ENCODE data around the gene PTGIR.

The PTGIR gene

DNA sequence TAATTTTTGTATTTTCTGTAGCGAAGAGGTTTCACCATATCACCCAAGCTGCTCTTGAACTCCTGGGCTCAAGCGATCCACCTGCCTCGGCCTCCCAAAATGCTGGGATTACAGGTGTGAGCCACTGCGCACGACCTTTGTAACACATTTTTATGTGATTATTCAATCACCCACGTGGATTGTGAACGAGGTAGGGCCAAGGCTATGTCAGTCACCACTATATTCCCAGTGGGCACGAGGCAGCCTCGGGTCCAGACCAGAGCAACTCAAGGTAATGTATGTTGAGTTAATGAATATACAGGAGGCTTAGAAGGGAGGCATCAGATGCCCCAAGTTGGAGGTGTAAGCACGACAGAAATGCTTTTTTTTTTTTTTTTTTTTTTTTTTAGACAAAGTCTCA lies 8.9 kb downstream of the PTGIR start:
- no peak for FAIRE-seq
- TF ChIP-seq, protein P1, sequence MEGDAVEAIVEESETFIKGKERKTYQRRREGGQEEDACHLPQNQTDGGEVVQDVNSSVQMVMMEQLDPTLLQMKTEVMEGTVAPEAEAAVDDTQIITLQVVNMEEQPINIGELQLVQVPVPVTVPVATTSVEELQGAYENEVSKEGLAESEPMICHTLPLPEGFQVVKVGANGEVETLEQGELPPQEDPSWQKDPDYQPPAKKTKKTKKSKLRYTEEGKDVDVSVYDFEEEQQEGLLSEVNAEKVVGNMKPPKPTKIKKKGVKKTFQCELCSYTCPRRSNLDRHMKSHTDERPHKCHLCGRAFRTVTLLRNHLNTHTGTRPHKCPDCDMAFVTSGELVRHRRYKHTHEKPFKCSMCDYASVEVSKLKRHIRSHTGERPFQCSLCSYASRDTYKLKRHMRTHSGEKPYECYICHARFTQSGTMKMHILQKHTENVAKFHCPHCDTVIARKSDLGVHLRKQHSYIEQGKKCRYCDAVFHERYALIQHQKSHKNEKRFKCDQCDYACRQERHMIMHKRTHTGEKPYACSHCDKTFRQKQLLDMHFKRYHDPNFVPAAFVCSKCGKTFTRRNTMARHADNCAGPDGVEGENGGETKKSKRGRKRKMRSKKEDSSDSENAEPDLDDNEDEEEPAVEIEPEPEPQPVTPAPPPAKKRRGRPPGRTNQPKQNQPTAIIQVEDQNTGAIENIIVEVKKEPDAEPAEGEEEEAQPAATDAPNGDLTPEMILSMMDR (IDR thresholded peaks at IDR 0.05; ENCODE audit: insufficient read depth, missing control alignments): no peak

DNA sequence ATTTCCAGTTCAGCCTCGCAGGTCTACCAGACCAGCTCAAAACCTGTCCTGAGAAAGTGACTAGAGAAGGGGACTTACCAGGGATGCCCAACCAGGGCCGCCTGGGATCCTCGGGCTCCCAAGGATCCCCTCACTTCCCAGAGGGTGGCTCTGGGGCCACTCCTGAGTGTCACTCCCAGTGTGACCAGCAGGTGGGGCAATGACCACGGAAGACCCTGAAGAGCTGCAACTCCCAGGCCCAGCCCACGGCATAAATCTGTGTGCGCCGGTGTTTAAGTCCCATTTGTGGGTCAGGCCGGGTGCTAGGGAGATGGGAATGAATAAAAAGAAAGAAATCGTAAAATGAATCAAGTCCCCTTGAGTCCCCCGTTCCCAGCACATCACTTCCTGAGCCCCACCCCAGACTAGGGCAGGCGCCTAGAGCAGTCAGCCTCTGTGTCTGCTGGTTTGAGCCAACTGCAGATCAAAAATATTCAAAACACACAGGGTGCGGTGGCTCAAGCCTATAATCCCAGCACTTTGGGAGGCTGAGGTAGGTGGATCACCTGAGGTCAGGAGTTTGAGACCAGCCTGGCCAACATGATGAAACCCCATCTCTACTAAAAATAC lies 10.7 kb downstream of the PTGIR start:
- no peak for FAIRE-seq
- TF ChIP-seq, protein P1 (IDR thresholded peaks at IDR 0.05; ENCODE audit: insufficient read depth, missing control alignments): peak; percentile 86
- DNase-seq (ENCODE audit: insufficient read length, low spot score): peak; percentile 91

More for the DNA sequence above, 8.9 kb downstream of the PTGIR start:
- no peak for DNase-seq (ENCODE audit: insufficient read length, low spot score)

DNA sequence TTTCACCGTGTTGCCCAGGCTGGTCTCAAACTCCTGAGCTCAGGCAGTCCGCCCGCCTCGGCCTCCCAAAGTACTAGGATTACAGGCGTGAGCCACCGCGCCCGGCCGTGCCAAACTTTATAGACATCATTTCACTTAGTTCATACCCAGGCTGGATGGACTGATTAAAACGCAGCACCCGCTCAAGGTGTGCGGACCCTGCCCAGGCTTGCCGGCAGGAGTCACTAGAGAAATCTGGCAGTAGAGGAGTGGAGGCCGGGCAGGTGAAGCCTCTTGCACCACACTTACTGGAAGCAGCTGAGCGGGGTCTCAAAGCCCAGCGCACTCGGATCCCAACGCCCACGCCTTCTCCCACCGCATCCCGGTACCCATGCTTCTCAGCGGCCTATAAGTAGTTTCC lies 11.4 kb downstream of the PTGIR start:
- DNase-seq (ENCODE audit: insufficient read length, low spot score): no peak
- FAIRE-seq: no peak
- TF ChIP-seq, protein P1 (IDR thresholded peaks at IDR 0.05; ENCODE audit: insufficient read depth, missing control alignments): no peak

DNA sequence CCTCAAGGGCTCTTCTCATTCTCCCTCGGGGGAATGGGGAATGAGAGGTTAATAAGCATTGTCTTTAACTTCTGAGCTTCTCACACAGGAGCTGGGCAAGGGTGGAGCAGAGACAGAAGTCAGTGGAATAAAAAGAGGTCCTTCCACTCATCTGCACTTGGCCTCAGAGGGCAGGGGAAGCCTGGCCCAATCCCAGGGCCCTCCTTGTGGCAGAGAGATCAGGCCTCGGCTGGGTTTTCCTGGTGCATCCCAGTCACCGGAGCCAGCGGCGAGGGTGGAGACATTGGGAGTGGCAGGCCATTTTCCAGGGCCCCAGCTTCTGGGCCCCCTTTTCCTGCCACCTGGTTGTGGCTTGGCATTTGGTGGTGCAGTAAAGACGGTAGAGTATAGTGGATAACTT lies 13.1 kb downstream of the PTGIR start:
- no peak for FAIRE-seq
- TF ChIP-seq, protein P1 (IDR thresholded peaks at IDR 0.05; ENCODE audit: insufficient read depth, missing control alignments): no peak
- DNase-seq (ENCODE audit: insufficient read length, low spot score): peak; percentile 6

DNA sequence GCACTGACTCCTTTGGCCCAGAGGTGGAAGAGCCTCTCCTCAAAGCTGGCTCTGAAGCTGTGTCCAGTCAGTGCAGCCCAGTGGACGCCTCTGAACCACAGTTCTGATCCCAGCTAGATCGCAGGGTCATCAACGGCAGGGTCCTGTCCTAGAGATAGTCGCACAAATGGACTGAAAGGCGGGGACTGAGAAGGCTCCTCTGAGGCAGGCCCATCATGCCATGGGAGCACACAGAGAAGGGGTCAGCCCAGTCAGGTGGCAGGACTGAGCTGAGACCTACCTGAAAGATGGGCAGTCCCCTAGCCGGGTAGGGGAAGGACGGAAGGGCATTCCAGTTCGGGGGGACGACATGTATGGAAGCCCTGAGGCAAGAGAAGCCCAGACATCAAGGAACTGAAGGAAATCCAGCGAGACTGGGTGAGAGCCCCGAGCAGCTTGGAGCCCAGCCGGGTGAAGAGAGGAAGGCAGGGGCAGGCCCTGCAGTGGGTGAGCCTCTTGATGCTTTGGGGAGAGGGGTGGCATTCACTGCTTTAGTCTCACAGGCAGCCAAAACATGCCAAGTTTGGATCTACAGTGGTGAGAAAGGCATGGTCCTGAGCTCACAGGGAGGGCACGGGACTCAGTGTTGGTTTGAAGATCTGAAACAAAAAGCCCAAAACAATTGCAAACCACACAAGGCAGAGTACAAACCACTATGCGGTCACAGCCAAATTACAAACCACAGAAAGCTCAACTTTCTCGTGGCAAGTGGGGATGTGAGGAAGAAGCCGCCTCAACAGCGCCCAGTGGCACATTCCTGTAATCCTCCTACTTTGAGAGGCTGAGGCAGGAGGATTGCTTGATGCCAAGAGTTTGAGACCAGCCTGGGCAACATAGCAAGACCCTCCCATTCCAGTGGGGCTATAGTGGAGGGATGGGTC lies 13.8 kb downstream of the PTGIR start:
- FAIRE-seq (no peak), DNase-seq (ENCODE audit: insufficient read length, low spot score) (peak; percentile 7)

DNA sequence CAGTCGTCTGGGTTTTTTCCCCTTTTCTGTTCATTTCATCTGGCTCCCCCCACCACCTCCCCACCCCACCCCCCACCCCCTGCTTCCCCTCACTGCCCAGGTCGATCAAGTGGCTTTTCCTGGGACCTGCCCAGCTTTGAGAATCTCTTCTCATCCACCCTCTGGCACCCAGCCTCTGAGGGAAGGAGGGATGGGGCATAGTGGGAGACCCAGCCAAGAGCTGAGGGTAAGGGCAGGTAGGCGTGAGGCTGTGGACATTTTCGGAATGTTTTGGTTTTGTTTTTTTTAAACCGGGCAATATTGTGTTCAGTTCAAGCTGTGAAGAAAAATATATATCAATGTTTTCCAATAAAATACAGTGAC lies 14.5 kb downstream of the PTGIR start:
- TF ChIP-seq, protein P1 (IDR thresholded peaks at IDR 0.05; ENCODE audit: insufficient read depth, missing control alignments): no peak
- DNase-seq (ENCODE audit: insufficient read length, low spot score): no peak
- FAIRE-seq: no peak

More for the DNA sequence above, 13.8 kb downstream of the PTGIR start:
- TF ChIP-seq, protein P1 (IDR thresholded peaks at IDR 0.05; ENCODE audit: insufficient read depth, missing control alignments): no peak

All from D721Med (cell line).